WTC11 (cell line): ENCODE results near the gene SETD1A.

Source experiments
- AFF4 ChIP-seq: sonication (generic); formaldehyde crosslinking; IDR thresholded peaks from 2 replicates; pipeline ENCODE4 v1.8.1; 2023; ENCODE audit warnings: mild to moderate bottlenecking, missing genetic modification reagents, borderline replicate concordance
- CTCF ChIP-seq: fragments of 200-600 bp; IDR thresholded peaks from 2 replicates; pipeline ENCODE4 v1.8.0; 2022; ENCODE audit warnings: antibody characterized with exemption
- SP1 ChIP-seq: sonication (generic); formaldehyde crosslinking; conservative IDR thresholded peaks from 2 replicates; pipeline ENCODE4 v1.8.1; 2022; ENCODE audit warnings: missing genetic modification reagents
- USF1 ChIP-seq: sonication (generic); formaldehyde crosslinking; IDR thresholded peaks from 2 replicates; pipeline ENCODE4 v1.8.0; 2022; ENCODE audit warnings: mild to moderate bottlenecking, missing genetic modification reagents
- ZNF423 ChIP-seq: fragments of 250-450 bp; sonication (Bioruptor Pico); IDR thresholded peaks from 2 replicates; pipeline ENCODE4 v2.1.2; 2022; ENCODE audit warnings: mild to moderate bottlenecking, moderate library complexity
- ZNF512 ChIP-seq: sonication (generic); formaldehyde crosslinking; IDR thresholded peaks from 2 replicates; pipeline ENCODE4 v1.8.1; 2022; ENCODE audit warnings: missing genetic modification reagents, borderline replicate concordance
- ZSCAN18 ChIP-seq: fragments of 250-450 bp; sonication (Bioruptor Pico); IDR thresholded peaks from 2 replicates; pipeline ENCODE4 v2.1.2; 2022; ENCODE audit warnings: mild to moderate bottlenecking, moderate library complexity

GRCh38 chr16:30949650-30950515 lies 7.7 kb upstream of the SETD1A start:
- TF ChIP-seq SP1, result peak; percentile 56
- no peak; the same call in 1 of the 2 replicates for TF ChIP-seq ZNF423
- TF ChIP-seq AFF4 (CRISPR knock-in tag), result no peak
- TF ChIP-seq ZNF512 (CRISPR knock-in tag), result no peak
- no peak for TF ChIP-seq CTCF
- TF ChIP-seq USF1, result no peak
- no peak for TF ChIP-seq ZSCAN18 (CRISPR knock-in tag)
